HAP-1 (cell line): ENCODE data around the gene FAM149A.

Experiments
- DNase-seq, 2 experiments: peaks; one replicate each; pipeline ENCODE4 v3.0.0-alpha.2; 2016 to 2020; ENCODE audit warnings: low spot score in 2 of 2
- H3K27me3 ChIP-seq: fragments of 250-450 bp; sonication (Bioruptor Pico); 2 replicates; pipeline ENCODE4 v1.5.1; 2020; ENCODE audit warnings: low read depth, mild to moderate bottlenecking, moderate library complexity
- H3K36me3 ChIP-seq: fragments of 250-450 bp; sonication (Bioruptor Pico); replicated peaks from 2 replicates; pipeline ENCODE4 v1.5.1; 2020; ENCODE audit warnings: mild to moderate bottlenecking
- H3K4me1 ChIP-seq: fragments of 250-450 bp; sonication (Bioruptor Pico); 2 replicates; pipeline ENCODE4 v1.5.1; 2020; ENCODE audit warnings: mild to moderate bottlenecking
- H3K4me3 ChIP-seq: fragments of 250-450 bp; sonication (Bioruptor Pico); 2 replicates; pipeline ENCODE4 v1.5.1; 2020; ENCODE audit warnings: mild to moderate bottlenecking, moderate library complexity
- H3K9me3 ChIP-seq: fragments of 250-450 bp; sonication (Bioruptor Pico); 2 replicates; pipeline ENCODE4 v1.5.1; 2020; ENCODE audit warnings: mild to moderate bottlenecking, moderate library complexity
- in situ Hi-C: fragments of 300-500 bp; cut with MboI; formaldehyde crosslinking; loops from 3 replicates; pipeline ENCODE4 v1.14.3; 2020; ENCODE audit warnings: low sequenced_read_pairs, inconsistent platforms, mixed read lengths

The FAM149A gene

GRCh38 chr4:186121057-186121456 is 16.6 kb downstream of the FAM149A start:
- H3K27me3 ChIP-seq, result no peaks in the 10 kb centered on the region
- in situ Hi-C loops, result no loop called here

GRCh38 chr4:186128842-186129241 is 24.3 kb downstream of the FAM149A start:
- DNase-seq, result no peak
- Histone ChIP-seq H3K9me3 (no peaks in the 10 kb centered on the region), H3K36me3 (no peaks in the 10 kb centered on the region)

More at GRCh38 chr4:186121057-186121456, 16.6 kb downstream of the FAM149A start:
- Histone ChIP-seq H3K9me3 (no peaks in the 10 kb centered on the region), H3K4me3 (no peak overlapping the region), H3K36me3 (no peaks in the 10 kb centered on the region), H3K4me1 (peaks cover 12% of the 10 kb centered on the region)
- no peak for DNase-seq

DNA sequence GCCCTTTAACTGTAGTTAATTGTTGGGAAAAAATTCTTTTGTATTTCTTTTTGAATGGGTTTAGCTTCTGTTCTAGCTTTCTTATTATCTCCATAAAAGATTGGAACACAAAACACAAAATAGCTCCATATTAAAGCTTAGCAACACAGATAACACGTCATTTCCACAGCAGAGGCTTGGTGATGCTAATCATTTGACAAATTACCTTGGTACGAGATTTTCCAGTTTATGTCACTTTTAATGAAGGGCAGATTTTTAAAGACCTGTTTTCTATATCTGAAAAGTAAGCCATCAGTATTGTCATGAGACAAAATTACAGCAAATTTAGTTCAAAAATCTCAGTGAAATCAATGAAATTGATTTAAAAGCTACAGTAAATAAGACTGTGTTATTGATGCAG is 27.4 kb downstream of the FAM149A start:
- DNase-seq, result peak in 1 of 2 experiments; percentile 71
- Histone ChIP-seq H3K27me3 (no peaks in the 10 kb centered on the region), H3K9me3 (no peaks in the 10 kb centered on the region), H3K36me3 (no peaks in the 10 kb centered on the region), H3K4me1 (peaks cover 19% of the 10 kb centered on the region), H3K4me3 (no peak overlapping the region)
- in situ Hi-C loops, result no loop called here

More at GRCh38 chr4:186128842-186129241, 24.3 kb downstream of the FAM149A start:
- Histone ChIP-seq H3K4me3 (no peak overlapping the region), H3K27me3 (no peaks in the 10 kb centered on the region), H3K4me1 (peaks cover 19% of the 10 kb centered on the region)
- in situ Hi-C loops, result no loop called here

DNA sequence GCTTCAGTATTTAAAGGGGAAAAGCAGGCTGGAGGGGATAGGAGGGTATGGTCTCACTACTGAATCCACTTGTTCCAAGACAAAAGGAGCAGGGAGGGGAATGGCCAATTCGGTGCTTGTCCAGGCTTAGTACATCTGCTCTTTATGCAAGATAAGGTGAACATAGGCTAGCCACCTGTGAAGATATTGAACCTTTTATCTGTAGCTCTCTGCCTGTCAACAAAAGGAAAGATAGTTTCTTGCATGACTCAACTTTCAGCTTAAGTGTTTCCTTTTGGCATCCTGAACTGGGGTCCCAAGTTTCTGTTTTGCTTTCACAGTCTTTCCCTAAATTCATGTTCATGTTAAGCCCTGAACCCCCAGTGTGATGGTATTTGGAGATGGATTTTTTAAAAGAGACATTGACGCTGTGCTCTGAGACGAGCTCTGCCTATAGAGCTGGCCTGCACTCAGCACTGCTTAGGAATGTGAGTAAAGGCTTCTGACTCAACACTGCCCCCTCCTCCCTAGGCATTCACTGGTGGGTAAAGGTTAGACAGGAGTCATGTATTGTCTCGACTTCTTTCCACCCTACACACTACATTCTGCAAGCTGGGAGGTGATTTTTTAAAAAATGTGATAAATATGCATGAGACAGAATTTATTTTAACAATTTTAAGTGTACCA is 28.2 kb downstream of the FAM149A start:
- H3K27me3 ChIP-seq, result no peaks in the 10 kb centered on the region
- in situ Hi-C loops, result no loop called here
- DNase-seq, result peak; percentile 72 to 74
- H3K9me3 ChIP-seq, result no peaks in the 10 kb centered on the region
- no peaks in the 10 kb centered on the region for H3K36me3 ChIP-seq
- H3K4me3 ChIP-seq, result no peak overlapping the region
- H3K4me1 ChIP-seq, result peaks cover 19% of the 10 kb centered on the region

GRCh38 chr4:186134257-186134656 is 29.8 kb downstream of the FAM149A start:
- in situ Hi-C loops, result no loop called here
- no peak for DNase-seq

GRCh38 chr4:186134861-186135260 is 30.4 kb downstream of the FAM149A start:
- in situ Hi-C loops, result no loop called here
- no peak for DNase-seq
- no peaks in the 10 kb centered on the region for H3K27me3 ChIP-seq
- no peaks in the 10 kb centered on the region for H3K36me3 ChIP-seq
- H3K9me3 ChIP-seq, result no peaks in the 10 kb centered on the region
- H3K4me1 ChIP-seq, result peaks cover 19% of the 10 kb centered on the region
- no peak overlapping the region for H3K4me3 ChIP-seq

More at GRCh38 chr4:186134257-186134656, 29.8 kb downstream of the FAM149A start:
- no peaks in the 10 kb centered on the region for H3K27me3 ChIP-seq
- H3K36me3 ChIP-seq, result no peaks in the 10 kb centered on the region
- no peaks in the 10 kb centered on the region for H3K9me3 ChIP-seq
- peaks cover 19% of the 10 kb centered on the region for H3K4me1 ChIP-seq
- no peak overlapping the region for H3K4me3 ChIP-seq

- Histone ChIP-seq H3K36me3 (no peaks in the 10 kb centered on the region), H3K9me3 (no peaks in the 10 kb centered on the region), H3K4me3 (no peak overlapping the region), H3K27me3 (no peaks in the 10 kb centered on the region), H3K4me1 (peaks cover 8% of the 10 kb centered on the region)
- in situ Hi-C loops, result no loop called here
- peak in 1 of 2 experiments; percentile 31 for DNase-seq
These were observed 32.8 kb downstream of the FAM149A start for GRCh38 chr4:186137196-186137794.

DNA sequence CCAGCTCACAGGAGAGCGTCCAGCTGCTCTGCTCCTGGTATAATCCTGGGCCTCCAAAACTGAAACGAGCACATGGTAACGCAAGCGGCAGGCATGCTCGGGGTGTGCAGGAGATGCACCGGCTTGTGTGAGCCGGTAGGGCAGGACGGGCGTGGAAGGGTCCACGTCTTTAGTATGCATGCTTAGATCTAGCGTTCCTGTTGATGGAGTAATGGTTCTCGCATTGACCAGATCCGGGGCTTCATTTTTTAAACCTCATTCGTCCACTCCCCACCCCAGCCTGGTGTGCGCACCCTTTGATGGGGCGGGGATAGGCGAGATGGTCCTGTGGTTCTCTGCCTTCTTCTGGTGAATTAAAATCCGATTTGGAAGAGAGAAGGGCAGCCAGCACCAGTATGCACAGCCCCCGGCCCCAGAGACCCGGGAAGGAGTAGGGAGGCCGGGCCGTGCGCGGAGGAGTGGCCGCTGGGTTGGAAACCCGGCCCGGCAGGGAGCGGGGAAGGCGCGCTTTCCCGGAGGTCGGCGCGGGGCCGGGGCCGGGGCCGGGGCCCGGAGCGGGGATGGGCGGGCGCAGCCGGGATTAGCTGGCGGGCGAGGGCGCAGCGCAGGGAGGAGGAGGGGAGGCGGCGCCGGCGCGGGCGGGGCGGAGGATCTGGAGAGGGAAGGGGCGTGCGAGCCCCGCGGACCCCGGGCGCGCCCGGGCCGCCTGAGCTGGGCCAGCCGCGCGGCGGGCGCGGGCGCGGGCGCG is 39.9 kb downstream of the FAM149A start:
- in situ Hi-C loops, result no loop called here
- DNase-seq, result peak; percentile 69 to 85
- no peaks in the 10 kb centered on the region for H3K27me3 ChIP-seq
- no peaks in the 10 kb centered on the region for H3K9me3 ChIP-seq
- H3K4me3 ChIP-seq, result peak overlapping the region; percentile 34
- no peaks in the 10 kb centered on the region for H3K36me3 ChIP-seq
- peaks cover 23% of the 10 kb centered on the region for H3K4me1 ChIP-seq

GRCh38 chr4:186144946-186145569 is 40.6 kb downstream of the FAM149A start:
- Histone ChIP-seq H3K4me3 (peak overlapping the region; percentile 37), H3K36me3 (no peaks in the 10 kb centered on the region), H3K4me1 (peaks cover 23% of the 10 kb centered on the region), H3K27me3 (no peaks in the 10 kb centered on the region), H3K9me3 (no peaks in the 10 kb centered on the region)
- in situ Hi-C loops, result no loop called here
- peak in 1 of 2 experiments; percentile 52 for DNase-seq

- no peak for DNase-seq
- Histone ChIP-seq H3K36me3 (no peaks in the 10 kb centered on the region), H3K4me3 (no peak overlapping the region), H3K9me3 (no peaks in the 10 kb centered on the region), H3K27me3 (no peaks in the 10 kb centered on the region), H3K4me1 (peaks cover 23% of the 10 kb centered on the region)
- in situ Hi-C loops, result no loop called here
These were observed 42.0 kb downstream of the FAM149A start for GRCh38 chr4:186146458-186146857.

- DNase-seq, result no peak
- in situ Hi-C loops, result no loop called here
- Histone ChIP-seq H3K27me3 (no peaks in the 10 kb centered on the region), H3K4me1 (peaks cover 23% of the 10 kb centered on the region), H3K36me3 (no peaks in the 10 kb centered on the region), H3K4me3 (no peak overlapping the region), H3K9me3 (no peaks in the 10 kb centered on the region)
These were observed 44.0 kb downstream of the FAM149A start for GRCh38 chr4:186148336-186148975.

DNA sequence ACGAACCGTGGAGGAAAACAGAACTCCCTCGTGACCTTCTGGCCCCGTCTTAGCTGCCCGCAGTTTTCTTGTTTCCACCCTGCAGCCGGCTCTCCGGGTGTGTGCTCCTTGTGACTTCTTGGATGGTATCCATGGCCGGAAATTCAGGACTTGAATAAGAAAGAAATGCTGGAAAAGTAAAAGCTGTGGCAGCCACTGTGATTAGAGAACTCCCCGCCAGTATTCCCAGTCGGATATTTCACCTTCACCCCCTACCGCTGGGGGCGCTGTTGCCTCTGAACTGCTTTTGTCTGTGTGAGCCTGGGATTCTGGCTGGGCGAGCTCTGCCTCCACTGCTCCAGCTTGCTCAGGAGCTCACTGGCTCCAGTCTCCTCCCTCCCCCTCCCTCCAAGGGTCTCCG is 45.4 kb downstream of the FAM149A start:
- Histone ChIP-seq H3K4me3 (no peak overlapping the region), H3K36me3 (no peaks in the 10 kb centered on the region), H3K9me3 (no peaks in the 10 kb centered on the region), H3K27me3 (no peaks in the 10 kb centered on the region), H3K4me1 (peaks cover 15% of the 10 kb centered on the region)
- in situ Hi-C loops, result no loop called here
- peak; percentile 44 to 83 for DNase-seq

GRCh38 chr4:186150926-186151325 is 46.4 kb downstream of the FAM149A start:
- no peaks in the 10 kb centered on the region for H3K36me3 ChIP-seq
- no peaks in the 10 kb centered on the region for H3K27me3 ChIP-seq
- no peaks in the 10 kb centered on the region for H3K9me3 ChIP-seq
- DNase-seq, result no peak
- H3K4me3 ChIP-seq, result no peak overlapping the region
- H3K4me1 ChIP-seq, result peaks cover 8% of the 10 kb centered on the region
- in situ Hi-C loops, result no loop called here
